HEK293T (cell line): ENCODE results near the gene CHRNB4.

Source experiments
- ARNT ChIP-seq: fragments of 450-650 bp; IDR thresholded peaks from 2 replicates; pipeline ENCODE4 v1.6.1; 2017; ENCODE audit warnings: mild to moderate bottlenecking
- BHLHE40 ChIP-seq: fragments of 450-650 bp; IDR thresholded peaks from 2 replicates; pipeline ENCODE4 v1.6.1; 2016; ENCODE audit warnings: mild to moderate bottlenecking, moderate library complexity, borderline replicate concordance
- CTBP1 ChIP-seq: fragments of 450-650 bp; IDR thresholded peaks from 2 replicates; pipeline ENCODE4 v1.6.1; 2016; ENCODE audit warnings: borderline replicate concordance
- ELF4 ChIP-seq: fragments of 450-650 bp; IDR thresholded peaks from 2 replicates; pipeline ENCODE4 v1.6.1; 2017; ENCODE audit warnings: antibody characterized with exemption
- FOXK2 ChIP-seq: fragments of 450-650 bp; IDR thresholded peaks from 2 replicates; pipeline ENCODE4 v1.6.1; 2016; ENCODE audit warnings: mild to moderate bottlenecking
- FOXM1 ChIP-seq: fragments of 450-650 bp; IDR thresholded peaks from 2 replicates; pipeline ENCODE4 v1.6.1; 2017; ENCODE audit warnings: mild to moderate bottlenecking, borderline replicate concordance
- LEF1 ChIP-seq: fragments of 450-650 bp; IDR thresholded peaks from 2 replicates; pipeline ENCODE4 v1.6.1; 2017; ENCODE audit warnings: mild to moderate bottlenecking, borderline replicate concordance
- NFRKB ChIP-seq: fragments of 450-650 bp; IDR thresholded peaks from 2 replicates; pipeline ENCODE4 v1.6.1; 2016; ENCODE audit warnings: mild to moderate bottlenecking, moderate library complexity
- SUZ12 ChIP-seq: fragments of 450-650 bp; IDR thresholded peaks from 2 replicates; pipeline ENCODE4 v1.6.1; 2016; ENCODE audit warnings: mild to moderate bottlenecking
- ZNF384 ChIP-seq: fragments of 450-650 bp; IDR thresholded peaks from 2 replicates; pipeline ENCODE4 v1.6.1; 2016

- no peak for TF ChIP-seq NFRKB
- no peak for TF ChIP-seq CTBP1
- no peak for TF ChIP-seq ZNF384
- no peak for TF ChIP-seq FOXM1
- TF ChIP-seq SUZ12 = no peak
- no peak for TF ChIP-seq FOXK2
- TF ChIP-seq ARNT = no peak
- TF ChIP-seq BHLHE40 = no peak
- TF ChIP-seq ELF4 = no peak
- no peak for TF ChIP-seq LEF1
Observed at GRCh38 chr15:78627348-78627747, 13.7 kb downstream of the CHRNB4 start.
